ENCODE measurements around the gene FGF8.

FGF8 gene

DNA sequence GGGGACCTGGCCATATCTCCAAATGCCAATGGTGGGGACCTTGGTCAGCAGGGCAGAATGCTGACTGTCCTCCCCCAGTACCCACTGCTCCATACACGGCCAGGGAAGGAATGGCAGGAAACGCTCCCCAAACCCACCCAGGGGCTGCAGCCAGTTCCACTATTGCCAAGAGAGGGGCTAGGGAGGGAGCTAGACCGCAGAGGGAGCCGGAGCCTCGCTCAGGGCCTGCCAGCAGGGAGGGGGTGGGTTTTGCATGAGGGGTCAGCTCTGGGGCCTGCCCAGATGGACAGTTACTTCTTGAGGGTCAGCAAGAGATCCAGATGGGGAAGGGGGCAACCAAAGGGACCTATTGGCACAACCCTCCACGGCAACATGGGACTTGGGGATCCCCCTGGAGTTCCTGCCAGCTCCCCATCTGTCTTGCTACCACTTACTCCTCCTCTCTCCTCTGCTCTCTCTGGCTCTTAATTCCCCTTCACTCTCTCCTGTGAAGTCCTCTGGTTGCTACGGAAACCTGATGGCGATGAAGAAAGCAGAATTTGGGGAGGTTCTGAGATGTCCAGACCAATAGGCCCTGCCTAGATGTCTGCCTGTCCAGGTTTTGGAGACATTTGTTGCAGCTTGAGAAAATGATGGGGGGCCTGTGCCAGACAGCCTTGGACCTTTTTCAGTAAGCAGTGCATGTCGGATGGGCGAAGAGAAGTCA is 12.6 kb downstream of the FGF8 start:
- Histone ChIP-seq H3K27me3 (ENCODE audit: control insufficient read depth, insufficient read depth, low read length) (peaks cover 37% of the 10 kb centered on the region), H3K9ac (ENCODE audit: low read length) (no peak overlapping the region), H3K4me3 (ENCODE audit: low read length) (no peak overlapping the region)

DNA sequence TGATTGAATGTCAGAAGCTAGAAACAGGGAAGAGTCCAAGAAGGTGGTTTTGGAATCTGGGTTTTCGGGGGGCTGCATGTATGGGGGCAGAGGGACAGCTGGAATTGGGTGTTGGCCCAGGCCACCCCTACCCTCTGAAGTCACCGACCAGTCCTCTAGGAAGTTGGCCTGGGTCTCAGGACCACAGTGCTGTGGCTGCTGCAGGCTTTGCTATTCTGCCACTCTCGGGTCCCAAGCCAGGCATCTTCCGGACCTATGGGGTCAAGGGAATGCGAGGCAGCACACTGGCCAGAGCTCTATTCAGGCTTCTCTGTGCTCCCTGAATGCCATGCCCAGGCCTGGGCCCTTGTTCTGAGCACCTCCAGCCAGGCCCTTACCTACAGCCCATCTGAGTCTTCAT is 13.2 kb downstream of the FGF8 start:
- no peak overlapping the region for H3K4me3 ChIP-seq (ENCODE audit: low read length)
- no peaks in the 10 kb centered on the region for H3K36me3 ChIP-seq (ENCODE audit: control insufficient read depth, insufficient read depth, low read length)
- no peaks in the 10 kb centered on the region for H3K9me3 ChIP-seq (ENCODE audit: control insufficient read depth, low read length)
- no peaks in the 10 kb centered on the region for H3K4me1 ChIP-seq (ENCODE audit: control insufficient read depth, insufficient read depth, low read length)
- peaks cover 31% of the 10 kb centered on the region for H3K27me3 ChIP-seq (ENCODE audit: control insufficient read depth, insufficient read depth, low read length)
- H3K9ac ChIP-seq (ENCODE audit: low read length) = no peak overlapping the region

More for the DNA sequence above, 12.6 kb downstream of the FGF8 start:
- Histone ChIP-seq H3K9me3 (ENCODE audit: control insufficient read depth, low read length) (no peaks in the 10 kb centered on the region), H3K36me3 (ENCODE audit: control insufficient read depth, insufficient read depth, low read length) (no peaks in the 10 kb centered on the region), H3K4me1 (ENCODE audit: control insufficient read depth, insufficient read depth, low read length) (no peaks in the 10 kb centered on the region)

DNA sequence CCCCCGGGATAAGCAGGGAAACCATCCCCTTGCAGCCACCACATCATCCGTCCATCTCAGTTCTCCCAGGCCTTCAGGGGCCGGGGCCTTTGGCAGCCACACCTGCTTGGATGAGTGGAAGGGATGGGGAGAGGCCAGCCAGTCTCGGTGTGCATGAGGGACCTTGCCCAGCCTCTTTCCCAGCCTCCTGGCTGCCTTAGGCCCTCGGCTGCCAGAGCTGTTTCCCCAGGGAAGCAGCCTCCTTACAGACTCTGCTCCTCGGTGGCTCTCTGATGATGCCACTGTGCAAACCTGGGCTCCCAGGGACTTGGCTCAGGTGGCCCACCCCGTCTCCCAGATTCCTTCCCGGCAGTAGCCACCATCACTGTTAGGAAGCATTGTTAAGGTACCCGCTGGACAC is 14.7 kb downstream of the FGF8 start:
- H3K9me3 ChIP-seq (ENCODE audit: control insufficient read depth, low read length) = no peaks in the 10 kb centered on the region
- H3K36me3 ChIP-seq (ENCODE audit: control insufficient read depth, insufficient read depth, low read length) = no peaks in the 10 kb centered on the region
- peaks cover 18% of the 10 kb centered on the region for H3K27me3 ChIP-seq (ENCODE audit: control insufficient read depth, insufficient read depth, low read length)
- no peak overlapping the region for H3K4me3 ChIP-seq (ENCODE audit: low read length)
- H3K4me1 ChIP-seq (ENCODE audit: control insufficient read depth, insufficient read depth, low read length) = no peaks in the 10 kb centered on the region
- H3K9ac ChIP-seq (ENCODE audit: low read length) = no peak overlapping the region

DNA sequence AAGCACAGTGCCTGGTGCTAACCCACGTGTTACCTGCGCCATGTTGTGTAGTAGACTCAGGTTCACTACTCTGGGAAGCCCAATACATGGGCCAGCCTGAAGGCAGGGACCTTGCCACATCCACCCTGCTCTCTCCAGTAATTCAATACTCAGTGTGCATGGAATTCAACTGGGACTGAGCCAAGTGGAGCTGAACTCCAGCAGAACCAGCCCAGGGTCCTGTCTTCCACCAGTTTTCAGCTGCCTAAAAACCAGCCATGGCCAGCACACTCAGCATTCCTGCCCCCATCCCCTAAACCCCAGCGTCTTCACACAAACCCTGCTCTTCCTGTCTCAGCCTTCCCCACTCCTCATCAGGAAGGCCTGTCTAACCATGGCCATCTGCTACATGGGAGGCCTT is 15.4 kb downstream of the FGF8 start:
- Histone ChIP-seq H3K36me3 (ENCODE audit: control insufficient read depth, insufficient read depth, low read length) (no peaks in the 10 kb centered on the region), H3K4me1 (ENCODE audit: control insufficient read depth, insufficient read depth, low read length) (no peaks in the 10 kb centered on the region), H3K4me3 (ENCODE audit: low read length) (no peak overlapping the region), H3K9ac (ENCODE audit: low read length) (no peak overlapping the region), H3K27me3 (ENCODE audit: control insufficient read depth, insufficient read depth, low read length) (peaks cover 16% of the 10 kb centered on the region), H3K9me3 (ENCODE audit: control insufficient read depth, low read length) (no peaks in the 10 kb centered on the region)

DNA sequence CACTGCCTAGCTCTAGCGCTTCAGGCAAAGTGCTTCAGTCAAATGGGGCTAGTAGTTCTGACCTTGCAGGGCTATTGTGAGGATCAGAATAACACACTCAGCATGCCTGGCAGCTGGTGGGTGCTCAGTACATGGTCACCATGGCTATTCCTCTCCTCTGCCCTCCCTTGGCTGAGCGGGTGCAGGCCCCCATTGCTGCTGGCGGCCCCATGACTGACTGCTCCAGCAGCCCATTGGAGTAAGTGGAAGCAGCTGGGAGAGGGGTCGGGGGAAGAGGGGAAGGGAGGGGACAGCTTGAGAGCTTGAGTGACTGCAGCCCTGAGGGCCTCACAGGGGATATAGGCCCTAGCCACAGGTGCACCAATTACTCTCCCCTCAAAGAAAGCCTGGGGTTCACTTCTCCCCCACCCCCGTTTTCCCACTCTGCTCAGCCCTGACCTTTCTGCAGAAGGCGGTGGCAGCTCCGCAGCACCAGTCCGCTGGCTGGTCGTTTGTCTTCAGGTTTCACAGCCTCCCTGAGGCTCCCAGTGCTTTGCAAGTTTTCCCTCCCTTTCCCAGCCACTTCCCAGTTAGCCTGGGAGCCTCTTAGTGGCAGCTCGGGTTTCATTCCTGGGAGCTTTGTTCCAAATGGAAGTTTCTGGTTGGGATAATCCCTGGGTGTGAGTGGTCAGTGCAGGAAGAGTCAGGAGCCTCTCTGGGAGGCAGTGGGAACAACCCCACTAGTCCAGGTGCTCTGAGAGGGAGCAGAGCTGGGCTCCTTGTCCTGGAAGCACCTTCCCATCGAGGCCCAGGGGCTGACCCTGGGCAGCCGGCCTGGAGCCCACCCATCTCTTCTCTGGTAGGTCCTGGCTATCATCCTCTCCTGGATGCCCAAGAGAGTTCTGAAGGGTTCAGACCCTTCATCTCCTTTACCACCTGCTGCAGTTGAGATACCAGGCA is 16.3 kb downstream of the FGF8 start:
- Histone ChIP-seq H3K9me3 (ENCODE audit: control insufficient read depth, low read length) (no peaks in the 10 kb centered on the region), H3K4me1 (ENCODE audit: control insufficient read depth, insufficient read depth, low read length) (no peaks in the 10 kb centered on the region), H3K27me3 (ENCODE audit: control insufficient read depth, insufficient read depth, low read length) (peaks cover 16% of the 10 kb centered on the region), H3K36me3 (ENCODE audit: control insufficient read depth, insufficient read depth, low read length) (no peaks in the 10 kb centered on the region), H3K4me3 (ENCODE audit: low read length) (no peak overlapping the region), H3K9ac (ENCODE audit: low read length) (no peak overlapping the region)

DNA sequence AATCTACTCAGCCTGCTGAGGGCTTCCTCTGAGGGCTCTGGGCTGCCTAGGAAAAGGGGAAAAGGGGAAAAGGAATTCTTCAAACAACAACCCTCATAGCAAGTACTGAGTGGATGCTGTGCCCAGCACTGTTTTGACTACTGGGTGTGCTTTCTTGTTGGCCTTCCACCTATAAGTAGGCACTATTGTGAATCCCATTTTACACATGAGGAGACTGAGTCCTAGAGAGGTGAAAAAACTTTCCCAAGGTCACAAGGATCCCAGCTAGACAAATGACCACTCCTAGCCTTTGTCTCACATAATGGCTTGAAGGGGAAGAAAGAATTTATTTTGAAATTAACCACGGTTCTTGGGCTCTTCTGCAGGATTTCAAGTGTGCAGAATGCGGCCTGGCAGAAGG is 17.1 kb downstream of the FGF8 start:
- no peak overlapping the region for H3K4me3 ChIP-seq (ENCODE audit: low read length)
- H3K27me3 ChIP-seq (ENCODE audit: control insufficient read depth, insufficient read depth, low read length) = peaks cover 16% of the 10 kb centered on the region
- no peaks in the 10 kb centered on the region for H3K36me3 ChIP-seq (ENCODE audit: control insufficient read depth, insufficient read depth, low read length)
- H3K9me3 ChIP-seq (ENCODE audit: control insufficient read depth, low read length) = no peaks in the 10 kb centered on the region
- H3K4me1 ChIP-seq (ENCODE audit: control insufficient read depth, insufficient read depth, low read length) = no peaks in the 10 kb centered on the region
- H3K9ac ChIP-seq (ENCODE audit: low read length) = no peak overlapping the region

DNA sequence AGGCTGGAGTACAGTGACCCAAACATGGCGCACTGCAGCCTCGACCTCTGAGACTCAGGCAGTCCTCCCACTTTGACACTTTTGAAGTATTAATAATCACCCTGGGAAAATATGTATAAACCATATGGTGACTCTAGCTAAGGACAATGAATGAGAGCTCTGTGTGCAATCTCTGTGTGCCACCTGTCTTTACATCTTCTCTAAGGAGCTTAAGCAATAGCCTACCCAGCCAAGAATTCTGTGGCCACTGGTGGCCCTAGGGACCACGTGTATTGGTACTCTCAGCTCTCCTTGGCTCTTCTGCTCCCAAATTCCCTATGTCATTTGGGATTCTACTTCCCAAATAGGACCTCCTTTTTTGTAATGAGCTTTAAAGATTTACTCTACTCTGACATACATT is 23.7 kb downstream of the FGF8 start:
- no peaks in the 10 kb centered on the region for H3K4me1 ChIP-seq (ENCODE audit: control insufficient read depth, insufficient read depth, low read length)
- no peaks in the 10 kb centered on the region for H3K9me3 ChIP-seq (ENCODE audit: control insufficient read depth, low read length)
- H3K4me3 ChIP-seq (ENCODE audit: low read length) = no peak overlapping the region
- no peak overlapping the region for H3K9ac ChIP-seq (ENCODE audit: low read length)
- no peaks in the 10 kb centered on the region for H3K36me3 ChIP-seq (ENCODE audit: control insufficient read depth, insufficient read depth, low read length)
- H3K27me3 ChIP-seq (ENCODE audit: control insufficient read depth, insufficient read depth, low read length) = peaks cover 10% of the 10 kb centered on the region

DNA sequence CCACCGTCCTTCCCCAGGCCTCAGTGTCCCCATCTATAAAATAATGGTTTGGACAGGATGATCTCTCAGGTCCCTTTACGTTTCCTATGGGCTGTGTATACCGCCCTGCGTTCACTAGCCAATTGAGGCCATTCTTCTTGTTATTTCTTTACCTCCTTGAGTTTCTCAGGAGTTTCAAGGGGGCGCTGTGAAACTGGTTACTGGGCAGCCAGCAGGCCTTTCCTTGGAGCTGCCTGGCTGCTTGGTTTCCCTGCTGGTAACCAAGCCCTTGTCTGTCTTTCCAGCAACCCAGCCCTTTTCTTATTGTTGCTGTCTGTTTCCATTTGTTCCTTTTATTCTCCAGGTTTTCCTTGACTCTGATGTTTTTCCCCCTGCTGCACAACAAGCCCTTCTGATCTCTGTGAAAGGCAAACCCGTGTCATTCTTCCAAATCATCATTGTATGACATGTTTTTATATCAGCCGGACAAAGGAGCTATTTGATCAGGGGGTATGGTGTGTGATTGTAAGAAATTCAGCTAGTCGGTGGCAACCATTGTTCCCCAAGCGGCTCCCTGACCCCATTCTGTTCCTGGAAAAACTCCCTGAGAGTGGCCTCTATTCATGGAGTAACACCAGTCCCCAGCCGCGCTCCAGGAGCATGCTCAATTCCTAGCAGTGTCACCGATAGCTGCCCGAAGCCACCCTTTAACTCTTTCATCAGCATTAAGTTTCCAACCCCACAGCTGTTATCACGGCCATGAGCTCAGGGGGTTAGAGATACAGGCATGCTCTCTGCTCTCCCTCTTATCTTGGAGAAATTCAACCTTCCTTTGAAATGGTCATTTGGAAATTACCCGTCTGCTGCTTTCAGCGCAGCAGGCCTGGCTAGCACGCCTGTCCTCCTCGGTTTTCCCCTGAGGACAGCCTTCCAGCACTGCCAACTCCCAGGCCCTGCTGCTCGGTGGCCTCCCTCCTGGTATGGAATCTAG is 26.6 kb downstream of the FGF8 start:
- no peaks in the 10 kb centered on the region for H3K9me3 ChIP-seq (ENCODE audit: control insufficient read depth, low read length)
- no peaks in the 10 kb centered on the region for H3K36me3 ChIP-seq (ENCODE audit: control insufficient read depth, insufficient read depth, low read length)
- H3K4me3 ChIP-seq (ENCODE audit: low read length) = no peak overlapping the region
- H3K9ac ChIP-seq (ENCODE audit: low read length) = no peak overlapping the region
- H3K27me3 ChIP-seq (ENCODE audit: control insufficient read depth, insufficient read depth, low read length) = peaks cover 10% of the 10 kb centered on the region
- H3K4me1 ChIP-seq (ENCODE audit: control insufficient read depth, insufficient read depth, low read length) = peaks cover 9% of the 10 kb centered on the region

DNA sequence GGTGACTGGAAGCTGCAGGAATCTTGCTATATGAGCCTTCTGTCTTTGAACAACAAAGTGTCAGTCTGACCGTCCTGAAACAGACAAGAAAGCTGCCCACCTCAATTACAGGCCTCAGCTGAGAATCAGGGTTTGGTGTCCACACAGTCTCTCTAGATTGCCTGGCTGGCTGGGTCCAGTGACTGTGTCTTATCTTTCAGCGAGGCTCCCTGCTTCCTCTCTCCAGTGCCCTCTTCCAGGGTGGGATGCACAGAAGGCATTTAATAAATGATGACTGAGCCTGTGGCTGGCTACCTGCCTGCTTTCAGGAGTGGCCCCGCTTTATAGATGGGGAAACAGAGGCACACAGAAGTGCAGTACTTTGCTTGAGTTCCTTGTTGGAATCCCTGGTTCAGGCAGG is 27.4 kb downstream of the FGF8 start:
- Histone ChIP-seq H3K9me3 (ENCODE audit: control insufficient read depth, low read length) (no peaks in the 10 kb centered on the region), H3K27me3 (ENCODE audit: control insufficient read depth, insufficient read depth, low read length) (peaks cover 10% of the 10 kb centered on the region), H3K4me1 (ENCODE audit: control insufficient read depth, insufficient read depth, low read length) (peaks cover 9% of the 10 kb centered on the region), H3K9ac (ENCODE audit: low read length) (no peak overlapping the region), H3K4me3 (ENCODE audit: low read length) (no peak overlapping the region), H3K36me3 (ENCODE audit: control insufficient read depth, insufficient read depth, low read length) (no peaks in the 10 kb centered on the region)

DNA sequence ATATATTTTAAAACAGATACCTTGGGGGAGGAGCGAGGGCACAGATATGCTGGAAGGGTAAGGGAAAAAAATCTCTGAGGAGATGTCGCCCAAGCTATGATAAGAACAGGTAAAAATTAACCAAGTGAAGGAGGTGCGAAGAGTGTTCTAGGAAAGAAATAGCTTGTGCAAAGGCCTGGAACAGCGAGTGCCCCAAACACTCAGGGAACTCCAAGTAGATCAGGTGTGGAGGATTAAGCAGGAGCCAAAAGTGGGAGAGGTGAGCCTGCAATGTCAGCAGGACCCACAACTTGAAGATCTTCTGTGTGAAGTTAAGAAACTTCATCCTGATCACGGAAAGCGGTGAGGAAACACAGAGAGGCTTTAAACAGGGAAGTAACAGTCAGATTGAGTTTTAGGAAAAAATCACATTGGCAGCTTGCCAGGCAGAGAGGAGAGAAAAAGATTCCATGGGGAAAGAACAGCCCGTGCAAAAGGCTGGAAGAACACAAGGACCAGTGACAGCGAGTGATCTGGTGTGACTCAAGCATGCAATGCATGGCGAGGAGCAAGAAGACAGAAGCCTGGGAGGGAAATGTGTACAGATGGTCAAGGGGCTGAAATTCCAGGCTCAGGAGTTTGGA is 30.7 kb downstream of the FGF8 start:
- H3K4me3 ChIP-seq (ENCODE audit: low read length) = no peak overlapping the region
- H3K36me3 ChIP-seq (ENCODE audit: control insufficient read depth, insufficient read depth, low read length) = no peaks in the 10 kb centered on the region

DNA sequence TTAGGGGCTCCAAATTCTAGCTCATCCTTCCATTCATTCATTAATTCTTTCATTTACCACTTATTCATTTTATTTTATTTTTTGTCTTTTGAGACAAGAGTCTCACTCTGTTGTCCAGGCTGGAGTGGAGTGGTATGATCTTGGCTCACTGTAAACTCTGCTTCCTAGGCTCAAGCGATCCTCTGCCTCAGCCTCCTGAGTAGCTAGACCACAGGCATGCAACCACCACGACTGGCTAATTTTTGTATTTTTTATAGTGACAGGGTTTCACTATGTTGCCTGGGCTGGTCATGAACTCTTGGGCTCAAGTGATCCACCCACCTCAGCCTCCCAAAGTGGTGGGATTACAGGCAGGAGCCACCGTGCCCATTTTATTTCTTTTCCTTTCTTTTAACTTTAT is 31.6 kb downstream of the FGF8 start:
- Histone ChIP-seq H3K9me3 (ENCODE audit: control insufficient read depth, low read length) (no peaks in the 10 kb centered on the region), H3K36me3 (ENCODE audit: control insufficient read depth, insufficient read depth, low read length) (no peaks in the 10 kb centered on the region), H3K9ac (ENCODE audit: low read length) (no peak overlapping the region), H3K27me3 (ENCODE audit: control insufficient read depth, insufficient read depth, low read length) (no peaks in the 10 kb centered on the region), H3K4me3 (ENCODE audit: low read length) (no peak overlapping the region), H3K4me1 (ENCODE audit: control insufficient read depth, insufficient read depth, low read length) (peaks cover 9% of the 10 kb centered on the region)

More for the DNA sequence above, 30.7 kb downstream of the FGF8 start:
- Histone ChIP-seq H3K9me3 (ENCODE audit: control insufficient read depth, low read length) (no peaks in the 10 kb centered on the region), H3K4me1 (ENCODE audit: control insufficient read depth, insufficient read depth, low read length) (peaks cover 9% of the 10 kb centered on the region), H3K9ac (ENCODE audit: low read length) (no peak overlapping the region), H3K27me3 (ENCODE audit: control insufficient read depth, insufficient read depth, low read length) (no peaks in the 10 kb centered on the region)
